IMR-90 (cell line): ENCODE results near the gene CACNB2.

ENCODE experiments used
- BHLHE40 ChIP-seq: fragments of 150-350 bp; IDR thresholded peaks from 2 replicates; pipeline ENCODE4 v1.6.1; 2016; ENCODE audit warnings: mild to moderate bottlenecking, low read depth, low read length
- CEBPB ChIP-seq: IDR thresholded peaks from 2 replicates; pipeline ENCODE4 v1.6.1; 2012; ENCODE audit warnings: low read depth, low read length, improper control_type of control experiment
- CTCF ChIP-seq: conservative IDR thresholded peaks from 2 replicates; pipeline ENCODE4 v1.5.1; 2012; ENCODE audit warnings: mild to moderate bottlenecking, low read depth, low read length, improper control_type of control experiment
- MAFK ChIP-seq: IDR thresholded peaks from 2 replicates; pipeline ENCODE4 v1.6.1; 2012; ENCODE audit warnings: low read depth, low read length, improper control_type of control experiment
- MAZ ChIP-seq: IDR thresholded peaks from 2 replicates; pipeline ENCODE4 v1.6.1; 2012; ENCODE audit warnings: low read depth, mild to moderate bottlenecking, low read length, improper control_type of control experiment, moderate library complexity, borderline replicate concordance
- MXI1 ChIP-seq: IDR thresholded peaks from 2 replicates; pipeline ENCODE4 v1.6.1; 2012; ENCODE audit warnings: low read depth, mild to moderate bottlenecking, low read length, moderate library complexity, borderline replicate concordance
- NFE2L2 ChIP-seq: fragments of 150-350 bp; IDR thresholded peaks from 2 replicates; pipeline ENCODE4 v1.6.1; 2016; ENCODE audit warnings: low read depth, mild to moderate bottlenecking, low read length
- POLR2A ChIP-seq: IDR thresholded peaks from 2 replicates; pipeline ENCODE4 v1.6.1; 2012; ENCODE audit warnings: mild to moderate bottlenecking, low read depth, low read length
- RAD21 ChIP-seq: IDR thresholded peaks from 2 replicates; pipeline ENCODE4 v1.6.1; 2012; ENCODE audit warnings: low read length, improper control_type of control experiment
- RCOR1 ChIP-seq: IDR thresholded peaks from 2 replicates; pipeline ENCODE4 v1.6.1; 2012; ENCODE audit warnings: mild to moderate bottlenecking, low read length, improper control_type of control experiment; ENCODE audit not compliant: insufficient replicate concordance
- RFX5 ChIP-seq: IDR thresholded peaks from 2 replicates; pipeline ENCODE4 v1.8.0; 2012; ENCODE audit warnings: low read depth, mild to moderate bottlenecking, low read length, moderate library complexity
- USF2 ChIP-seq: fragments of 150-350 bp; IDR thresholded peaks from 2 replicates; pipeline ENCODE4 v1.6.1; 2017; ENCODE audit warnings: mild to moderate bottlenecking, antibody characterized with exemption, low read length, low read depth

- TF ChIP-seq CTCF: no peak
- TF ChIP-seq MAFK: no peak
- TF ChIP-seq BHLHE40: no peak
- TF ChIP-seq RCOR1: no peak
- TF ChIP-seq POLR2A: no peak
- no peak for TF ChIP-seq MXI1
- no peak for TF ChIP-seq RFX5
- TF ChIP-seq CEBPB: no peak
- TF ChIP-seq NFE2L2: no peak
- TF ChIP-seq USF2: no peak
- no peak for TF ChIP-seq RAD21
- TF ChIP-seq MAZ: no peak
These were observed 416.4 kb downstream of the CACNB2 start for GRCh38 chr10:18556522-18557147.
